Breast epithelium (tissue), 3 donors: ENCODE data around the gene ERI2.

ENCODE experiments used
- POLR2A ChIP-seq: fragments of 450-650 bp; IDR thresholded peaks from one replicate; pipeline ENCODE4 v1.6.1; 2016; ENCODE audit warnings: antibody characterized with exemption, mild to moderate bottlenecking, moderate library complexity
- POLR2AphosphoS5 ChIP-seq, 3 donors: sonication (generic); formaldehyde crosslinking; IDR thresholded peaks; one replicate each; pipeline ENCODE4 v1.6.1; 2017; ENCODE audit warnings: antibody characterized with exemption in 3 of 3
- TF ChIP-seq, protein P1 (sequence below), 3 donors: fragments of 450-650 bp; IDR thresholded peaks; one replicate each; pipeline ENCODE4 v1.5.1; 2016 to 2017; ENCODE audit warnings: antibody characterized with exemption in 3 of 3, mild to moderate bottlenecking in 3 of 3, moderate library complexity in 3 of 3

DNA sequence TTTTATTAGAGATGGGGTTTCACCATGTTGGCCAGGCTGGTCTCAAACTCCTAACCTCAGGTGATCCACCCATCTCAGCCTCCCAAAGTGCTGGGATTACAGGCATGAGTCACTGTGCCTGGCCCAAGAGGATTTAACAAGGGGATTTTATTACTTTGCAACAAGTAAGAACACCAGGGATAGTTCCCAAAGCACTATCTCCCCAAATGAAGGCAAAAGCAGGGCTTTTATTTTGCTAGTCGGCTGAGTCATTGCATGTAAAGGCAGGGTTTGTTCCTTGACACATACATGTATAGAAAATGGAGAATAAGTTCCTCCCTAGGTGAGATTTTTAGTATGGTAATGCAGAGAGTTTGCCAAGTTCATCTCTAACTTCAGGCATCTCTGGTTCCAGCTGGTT is 24.1 kb upstream of the ERI2 start:
- TF ChIP-seq, protein P1, sequence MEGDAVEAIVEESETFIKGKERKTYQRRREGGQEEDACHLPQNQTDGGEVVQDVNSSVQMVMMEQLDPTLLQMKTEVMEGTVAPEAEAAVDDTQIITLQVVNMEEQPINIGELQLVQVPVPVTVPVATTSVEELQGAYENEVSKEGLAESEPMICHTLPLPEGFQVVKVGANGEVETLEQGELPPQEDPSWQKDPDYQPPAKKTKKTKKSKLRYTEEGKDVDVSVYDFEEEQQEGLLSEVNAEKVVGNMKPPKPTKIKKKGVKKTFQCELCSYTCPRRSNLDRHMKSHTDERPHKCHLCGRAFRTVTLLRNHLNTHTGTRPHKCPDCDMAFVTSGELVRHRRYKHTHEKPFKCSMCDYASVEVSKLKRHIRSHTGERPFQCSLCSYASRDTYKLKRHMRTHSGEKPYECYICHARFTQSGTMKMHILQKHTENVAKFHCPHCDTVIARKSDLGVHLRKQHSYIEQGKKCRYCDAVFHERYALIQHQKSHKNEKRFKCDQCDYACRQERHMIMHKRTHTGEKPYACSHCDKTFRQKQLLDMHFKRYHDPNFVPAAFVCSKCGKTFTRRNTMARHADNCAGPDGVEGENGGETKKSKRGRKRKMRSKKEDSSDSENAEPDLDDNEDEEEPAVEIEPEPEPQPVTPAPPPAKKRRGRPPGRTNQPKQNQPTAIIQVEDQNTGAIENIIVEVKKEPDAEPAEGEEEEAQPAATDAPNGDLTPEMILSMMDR (IDR thresholded peaks at IDR 0.05): no peak
- TF ChIP-seq POLR2AphosphoS5 (IDR thresholded peaks at IDR 0.05): no peak
- TF ChIP-seq POLR2A: no peak
